Measurements from ENCODE around the gene CDK16.
"Not testable (repeated sequence)": the region's sequence is repeated elsewhere in the genome, so short reads cannot be mapped to it uniquely, and the experiment has no call there.

CDK16 gene

GRCh38 chrX:47247206-47247998 lies 28.9 kb downstream of the CDK16 start:
- H3K4me3 ChIP-seq (ENCODE audit: low read depth, low read length), result no peak overlapping the region
- TF ChIP-seq CTCF (IDR thresholded peaks at IDR 0.05; ENCODE audit: low read depth, low read length, missing control alignments), result no peak
- DNase-seq (ENCODE audit: low read depth), result no peak

GRCh38 chrX:47247999-47248320 lies 29.5 kb downstream of the CDK16 start:
- DNase-seq (ENCODE audit: low read depth), result no peak
- no peak for TF ChIP-seq CTCF (IDR thresholded peaks at IDR 0.05; ENCODE audit: low read depth, low read length, missing control alignments)
- H3K4me3 ChIP-seq (ENCODE audit: low read depth, low read length), result no peak overlapping the region

- TF ChIP-seq CTCF (IDR thresholded peaks at IDR 0.05; ENCODE audit: low read depth, low read length, missing control alignments), result no peak
- no peak for DNase-seq (ENCODE audit: low read depth)
- H3K4me3 ChIP-seq (ENCODE audit: low read depth, low read length), result no peak overlapping the region
Measured at GRCh38 chrX:47248576-47248975, 30.1 kb downstream of the CDK16 start.

GRCh38 chrX:47250017-47250347 lies 31.5 kb downstream of the CDK16 start:
- DNase-seq (ENCODE audit: low read depth), result no peak
- no peak overlapping the region for H3K4me3 ChIP-seq (ENCODE audit: low read depth, low read length)
- no peak for TF ChIP-seq CTCF (IDR thresholded peaks at IDR 0.05; ENCODE audit: low read depth, low read length, missing control alignments)

DNA sequence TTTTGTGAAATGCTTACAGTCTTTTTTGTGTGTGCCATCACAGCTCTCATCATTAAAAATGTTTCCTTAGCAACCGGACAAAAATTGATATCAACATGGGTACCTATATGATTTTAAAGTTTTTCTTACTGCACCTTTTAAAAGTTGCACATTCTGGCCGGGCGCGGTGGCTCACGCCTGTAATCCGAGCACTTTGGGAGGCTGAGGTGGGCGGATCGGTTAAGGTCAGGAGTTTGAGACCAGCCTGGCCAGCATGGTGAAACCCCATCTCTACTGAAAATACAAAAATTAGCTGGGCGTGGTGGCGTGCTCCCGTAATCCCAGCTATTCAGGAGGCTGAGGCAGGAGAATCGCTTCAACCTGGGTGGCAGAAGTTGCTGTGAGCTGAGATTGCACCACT lies 39.1 kb downstream of the CDK16 start:
- DNase-seq (ENCODE audit: low read depth); H3K4me3 ChIP-seq (ENCODE audit: low read depth, low read length): not testable (repeated sequence)

GRCh38 chrX:47264483-47265173 lies 46.1 kb downstream of the CDK16 start:
- no peak for DNase-seq (ENCODE audit: low read depth)
- H3K4me3 ChIP-seq (ENCODE audit: low read depth, low read length), result no peak overlapping the region
- TF ChIP-seq CTCF (IDR thresholded peaks at IDR 0.05; ENCODE audit: low read depth, low read length, missing control alignments), result no peak

- TF ChIP-seq CTCF (IDR thresholded peaks at IDR 0.05; ENCODE audit: low read depth, low read length, missing control alignments), result no peak
- H3K4me3 ChIP-seq (ENCODE audit: low read depth, low read length), result no peak overlapping the region
- no peak for DNase-seq (ENCODE audit: low read depth)
Measured at GRCh38 chrX:47266643-47267042, 48.2 kb downstream of the CDK16 start.

All from GM12864 (cell line).